ENCODE results near the gene FTO. TPM values are rescaled to one million over a fixed set of nuclear protein-coding genes. Genes with fewer than 3 reads are reported as not detected.
"Not testable (repeated sequence)": the region's sequence is repeated elsewhere in the genome, so short reads cannot be mapped to it uniquely, and the experiment has no call there.

Gene FTO
- total RNA-seq, 4 donors from 2014 or later: 63.2 to 151 (median 105) TPM

DNA sequence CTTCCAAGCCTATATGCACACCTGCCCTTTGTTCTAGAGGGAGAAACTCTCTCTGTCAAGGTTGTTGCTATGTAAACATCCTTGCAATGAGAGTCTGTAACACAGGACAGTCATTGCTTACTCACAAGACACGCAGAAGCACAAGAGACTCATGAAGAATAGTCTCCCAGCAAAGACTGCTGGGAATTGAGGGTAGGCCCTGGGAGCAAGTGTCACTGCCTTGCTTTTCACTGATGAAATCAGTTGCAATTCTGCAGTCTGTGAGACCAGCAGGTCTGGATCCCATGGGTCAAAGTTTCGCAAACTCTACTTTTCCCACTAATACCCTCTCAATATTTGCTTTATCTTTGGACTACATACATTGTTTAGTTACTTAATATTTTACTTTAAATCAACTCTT is 177.4 kb downstream of the FTO start:
- no peak overlapping the region for H3K4me3 ChIP-seq
- no peaks in the 10 kb centered on the region for H3K9me3 ChIP-seq
- H3K36me3 ChIP-seq: no peaks in the 10 kb centered on the region
- DNase-seq: no peak
- TF ChIP-seq, protein P1, sequence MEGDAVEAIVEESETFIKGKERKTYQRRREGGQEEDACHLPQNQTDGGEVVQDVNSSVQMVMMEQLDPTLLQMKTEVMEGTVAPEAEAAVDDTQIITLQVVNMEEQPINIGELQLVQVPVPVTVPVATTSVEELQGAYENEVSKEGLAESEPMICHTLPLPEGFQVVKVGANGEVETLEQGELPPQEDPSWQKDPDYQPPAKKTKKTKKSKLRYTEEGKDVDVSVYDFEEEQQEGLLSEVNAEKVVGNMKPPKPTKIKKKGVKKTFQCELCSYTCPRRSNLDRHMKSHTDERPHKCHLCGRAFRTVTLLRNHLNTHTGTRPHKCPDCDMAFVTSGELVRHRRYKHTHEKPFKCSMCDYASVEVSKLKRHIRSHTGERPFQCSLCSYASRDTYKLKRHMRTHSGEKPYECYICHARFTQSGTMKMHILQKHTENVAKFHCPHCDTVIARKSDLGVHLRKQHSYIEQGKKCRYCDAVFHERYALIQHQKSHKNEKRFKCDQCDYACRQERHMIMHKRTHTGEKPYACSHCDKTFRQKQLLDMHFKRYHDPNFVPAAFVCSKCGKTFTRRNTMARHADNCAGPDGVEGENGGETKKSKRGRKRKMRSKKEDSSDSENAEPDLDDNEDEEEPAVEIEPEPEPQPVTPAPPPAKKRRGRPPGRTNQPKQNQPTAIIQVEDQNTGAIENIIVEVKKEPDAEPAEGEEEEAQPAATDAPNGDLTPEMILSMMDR (IDR thresholded peaks at IDR 0.05): no peak
- no peaks in the 10 kb centered on the region for H3K4me1 ChIP-seq
- H3K27ac ChIP-seq: no peak overlapping the region
- H3K27me3 ChIP-seq: no peaks in the 10 kb centered on the region
- intact Hi-C loops (cut with DNase I; ENCODE audit: low total_unique reads): no loop called here

DNA sequence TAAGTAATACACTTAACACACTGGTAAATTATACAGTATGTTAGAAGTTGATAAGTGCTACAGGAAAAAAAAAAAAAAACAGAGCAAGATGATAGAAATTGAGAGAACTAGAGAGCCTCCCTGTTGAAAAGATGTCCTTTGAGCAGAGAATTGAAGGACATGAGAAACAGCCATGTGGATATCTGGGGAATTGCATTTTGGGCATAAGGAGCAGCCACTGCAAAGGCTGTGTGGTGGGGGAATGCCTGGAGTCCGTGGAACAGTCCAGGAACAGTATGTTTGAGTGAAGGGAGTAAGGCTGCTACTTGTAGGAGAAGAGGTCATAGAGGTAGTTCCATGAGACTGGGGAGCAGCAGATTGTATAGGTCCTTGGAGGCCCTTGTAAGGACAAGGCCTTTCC is 178.4 kb downstream of the FTO start:
- no peaks in the 10 kb centered on the region for H3K4me1 ChIP-seq
- no peaks in the 10 kb centered on the region for H3K27me3 ChIP-seq
- no peaks in the 10 kb centered on the region for H3K9me3 ChIP-seq
- H3K4me3 ChIP-seq: no peak overlapping the region
- H3K27ac ChIP-seq: no peak overlapping the region
- intact Hi-C loops (cut with DNase I; ENCODE audit: low total_unique reads): no loop called here
- no peaks in the 10 kb centered on the region for H3K36me3 ChIP-seq
- no peak for DNase-seq
- no peak for TF ChIP-seq POLR2A (IDR thresholded peaks at IDR 0.05)
- TF ChIP-seq, protein P1 (IDR thresholded peaks at IDR 0.05): no peak

DNA sequence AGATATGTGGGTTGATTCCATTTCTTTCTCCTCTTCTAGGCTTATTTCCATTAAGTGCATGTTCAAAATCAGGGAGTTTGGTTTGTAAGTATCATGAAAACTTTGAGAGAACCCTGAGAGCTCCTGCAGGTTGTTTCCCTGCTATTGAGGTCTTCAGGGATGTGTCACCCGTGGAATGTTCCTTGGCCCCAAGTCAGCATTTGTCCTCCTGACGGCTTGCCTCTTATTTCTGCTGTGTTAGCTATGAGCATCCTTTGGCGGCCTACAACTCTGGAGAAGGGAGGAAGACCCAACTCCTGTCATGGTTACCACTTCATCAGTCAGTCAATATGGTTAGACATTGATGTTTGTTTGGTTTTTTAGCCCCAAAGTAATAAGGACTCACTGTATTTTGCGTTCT is 180.8 kb downstream of the FTO start:
- H3K4me3 ChIP-seq: no peak overlapping the region
- intact Hi-C loops (cut with DNase I; ENCODE audit: low total_unique reads): no loop called here
- TF ChIP-seq POLR2A (IDR thresholded peaks at IDR 0.05): no peak
- TF ChIP-seq, protein P1 (IDR thresholded peaks at IDR 0.05): no peak
- no peaks in the 10 kb centered on the region for H3K27me3 ChIP-seq
- no peaks in the 10 kb centered on the region for H3K36me3 ChIP-seq
- H3K4me1 ChIP-seq: no peaks in the 10 kb centered on the region
- DNase-seq: no peak
- H3K27ac ChIP-seq: no peak overlapping the region
- H3K9me3 ChIP-seq: no peaks in the 10 kb centered on the region

DNA sequence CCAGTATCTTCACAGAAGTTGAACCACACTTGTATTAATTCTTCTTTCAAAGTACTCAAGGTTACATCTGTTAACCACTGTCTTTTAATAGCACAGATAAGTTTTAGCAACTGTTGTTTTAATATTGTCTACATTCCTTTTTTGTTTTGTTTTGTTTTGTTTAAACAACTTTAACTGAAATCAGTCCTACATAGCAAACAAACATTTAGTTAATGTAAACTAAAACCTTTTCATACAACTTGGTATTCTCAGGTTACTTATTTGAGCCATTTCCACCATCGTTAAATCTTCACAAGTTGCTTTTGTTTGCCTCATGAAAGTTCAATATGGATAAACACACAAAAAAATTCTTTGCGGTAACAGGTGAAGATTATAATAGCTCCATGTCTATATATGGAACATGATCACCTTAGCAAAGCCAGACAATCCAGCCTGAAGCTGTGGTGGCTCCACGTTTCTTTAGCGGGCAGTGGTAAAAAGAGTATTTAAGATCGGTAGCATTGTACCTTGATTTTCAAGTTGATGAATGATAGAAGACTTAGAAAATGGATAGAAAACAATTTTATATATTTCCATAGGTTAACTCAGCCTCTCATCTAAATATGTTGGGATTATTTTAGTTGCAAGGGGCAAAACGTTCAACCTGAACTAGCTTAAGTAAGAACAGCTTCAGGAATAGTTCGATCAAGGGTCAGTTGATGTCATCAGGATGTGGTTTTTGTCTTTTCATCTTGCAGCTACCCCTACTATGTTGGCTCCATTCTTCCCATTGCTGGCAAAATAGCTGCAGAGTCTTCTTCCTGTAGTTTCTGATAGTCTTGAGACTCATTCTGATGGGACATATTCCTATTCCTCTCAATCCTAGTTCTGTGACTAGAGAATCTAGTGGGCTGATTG is 182.8 kb downstream of the FTO start:
- H3K4me3 ChIP-seq: no peak overlapping the region
- no peak overlapping the region for H3K27ac ChIP-seq
- no peak for DNase-seq
- H3K9me3 ChIP-seq: no peaks in the 10 kb centered on the region
- H3K36me3 ChIP-seq: no peaks in the 10 kb centered on the region
- intact Hi-C loops (cut with DNase I; ENCODE audit: low total_unique reads): no loop called here
- no peak for TF ChIP-seq POLR2A (IDR thresholded peaks at IDR 0.05)
- TF ChIP-seq, protein P1 (IDR thresholded peaks at IDR 0.05): no peak
- no peaks in the 10 kb centered on the region for H3K27me3 ChIP-seq
- no peaks in the 10 kb centered on the region for H3K4me1 ChIP-seq

DNA sequence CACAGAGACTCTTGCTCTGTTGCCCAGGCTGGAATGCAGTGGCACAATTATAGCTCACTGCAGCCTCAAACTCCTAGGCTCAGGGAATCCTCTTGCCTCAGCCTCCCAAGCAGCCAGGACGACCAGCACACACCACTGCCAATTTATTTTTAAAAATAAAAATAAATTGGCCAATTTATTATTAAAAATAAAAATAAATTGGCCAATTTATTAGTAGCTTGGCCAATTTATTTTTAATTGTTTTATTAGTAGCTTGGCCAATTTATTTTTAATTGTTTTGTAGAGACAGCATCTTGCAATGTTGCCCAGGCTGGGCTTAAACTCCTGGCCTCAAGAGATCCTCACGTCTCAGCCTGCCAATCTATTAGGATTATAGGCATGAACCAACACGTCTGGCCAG is 184.3 kb downstream of the FTO start:
- intact Hi-C loops (cut with DNase I; ENCODE audit: low total_unique reads): no loop called here
- no peaks in the 10 kb centered on the region for H3K36me3 ChIP-seq
- no peak for DNase-seq

DNA sequence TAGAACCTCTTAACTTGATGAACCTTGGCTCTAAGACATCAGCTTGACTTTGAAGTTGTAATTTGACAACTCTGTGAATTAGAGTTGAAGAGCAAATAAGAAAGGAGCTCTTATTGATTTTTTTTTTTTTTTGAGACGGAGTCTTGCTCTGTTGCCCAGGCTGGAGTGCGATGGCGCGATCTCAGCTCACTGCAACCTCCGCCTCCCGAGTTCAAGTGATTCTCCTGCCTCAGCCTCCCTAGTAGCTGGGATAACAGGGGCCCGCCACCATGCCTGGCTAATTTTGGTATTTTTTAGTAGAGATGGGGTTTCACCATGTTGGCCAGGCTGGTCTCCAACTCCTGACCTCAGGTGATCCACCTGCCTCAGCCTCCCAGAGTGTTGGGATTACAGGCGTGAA is 186.9 kb downstream of the FTO start:
- H3K4me3 ChIP-seq; intact Hi-C loops (cut with DNase I; ENCODE audit: low total_unique reads); H3K9me3 ChIP-seq: not testable (repeated sequence)

More for the DNA sequence above, 184.3 kb downstream of the FTO start:
- H3K4me1 ChIP-seq: no peaks in the 10 kb centered on the region
- H3K9me3 ChIP-seq: no peaks in the 10 kb centered on the region
- H3K27me3 ChIP-seq: no peaks in the 10 kb centered on the region
- no peak overlapping the region for H3K27ac ChIP-seq
- no peak for TF ChIP-seq POLR2A (IDR thresholded peaks at IDR 0.05)
- TF ChIP-seq, protein P1 (IDR thresholded peaks at IDR 0.05): no peak
- H3K4me3 ChIP-seq: no peak overlapping the region

More for the DNA sequence above, 186.9 kb downstream of the FTO start:
- H3K36me3 ChIP-seq, DNase-seq, H3K27me3 ChIP-seq, H3K4me1 ChIP-seq, H3K27ac ChIP-seq: not testable (repeated sequence)

Measured in uterus (tissue), 4 donors.